Measurements from ENCODE around the gene SLC22A5. TPM values are rescaled to one million over a fixed set of nuclear protein-coding genes. Genes with fewer than 3 reads are reported as not detected.
"Not testable (repeated sequence)": the region's sequence is repeated elsewhere in the genome, so short reads cannot be mapped to it uniquely, and the experiment has no call there.

SLC22A5 gene
- total RNA-seq, 1 donor, result 2.2 TPM

- no peak overlapping the region for H3K4me3 ChIP-seq (ENCODE audit: low read length)
- H3K4me1 ChIP-seq (ENCODE audit: insufficient read depth, low read length), result peaks cover 46% of the 10 kb centered on the region
- H3K9me3 ChIP-seq (ENCODE audit: low read depth, low read length), result no peaks in the 10 kb centered on the region
- no peaks in the 10 kb centered on the region for H3K27me3 ChIP-seq (ENCODE audit: insufficient read depth, low read length)
Observed at GRCh38 chr5:132408456-132408855, 38.9 kb downstream of the SLC22A5 start.

GRCh38 chr5:132408965-132409364 is 39.5 kb downstream of the SLC22A5 start:
- Histone ChIP-seq H3K4me1 (ENCODE audit: insufficient read depth, low read length) (peaks cover 47% of the 10 kb centered on the region), H3K4me3 (ENCODE audit: low read length) (no peak overlapping the region), H3K9me3 (ENCODE audit: low read depth, low read length) (no peaks in the 10 kb centered on the region), H3K27me3 (ENCODE audit: insufficient read depth, low read length) (no peaks in the 10 kb centered on the region)

GRCh38 chr5:132410451-132411303 is 41.2 kb downstream of the SLC22A5 start:
- H3K9me3 ChIP-seq (ENCODE audit: low read depth, low read length), result no peaks in the 10 kb centered on the region
- peaks cover 64% of the 10 kb centered on the region for H3K4me1 ChIP-seq (ENCODE audit: insufficient read depth, low read length)
- peak overlapping the region; percentile 85 for H3K4me3 ChIP-seq (ENCODE audit: low read length)

GRCh38 chr5:132411304-132412013 is 41.9 kb downstream of the SLC22A5 start:
- H3K4me1 ChIP-seq (ENCODE audit: insufficient read depth, low read length), result peaks cover 67% of the 10 kb centered on the region
- H3K9me3 ChIP-seq (ENCODE audit: low read depth, low read length), result no peaks in the 10 kb centered on the region
- no peaks in the 10 kb centered on the region for H3K27me3 ChIP-seq (ENCODE audit: insufficient read depth, low read length)
- H3K4me3 ChIP-seq (ENCODE audit: low read length), result peak overlapping the region; percentile 85

More at GRCh38 chr5:132410451-132411303, 41.2 kb downstream of the SLC22A5 start:
- no peaks in the 10 kb centered on the region for H3K27me3 ChIP-seq (ENCODE audit: insufficient read depth, low read length)

- no peaks in the 10 kb centered on the region for H3K9me3 ChIP-seq (ENCODE audit: low read depth, low read length)
- no peaks in the 10 kb centered on the region for H3K27me3 ChIP-seq (ENCODE audit: insufficient read depth, low read length)
- H3K4me3 ChIP-seq (ENCODE audit: low read length), result no peak overlapping the region
- peaks cover 79% of the 10 kb centered on the region for H3K4me1 ChIP-seq (ENCODE audit: insufficient read depth, low read length)
Observed at GRCh38 chr5:132413567-132413966, 44.1 kb downstream of the SLC22A5 start.

- Histone ChIP-seq H3K4me1 (ENCODE audit: insufficient read depth, low read length) (peaks cover 79% of the 10 kb centered on the region), H3K27me3 (ENCODE audit: insufficient read depth, low read length) (no peaks in the 10 kb centered on the region), H3K4me3 (ENCODE audit: low read length) (no peak overlapping the region)
Observed at GRCh38 chr5:132414634-132415378, 45.3 kb downstream of the SLC22A5 start.

GRCh38 chr5:132415516-132415915 is 46.0 kb downstream of the SLC22A5 start:
- H3K27me3 ChIP-seq (ENCODE audit: insufficient read depth, low read length); H3K9me3 ChIP-seq (ENCODE audit: low read depth, low read length); H3K4me3 ChIP-seq (ENCODE audit: low read length): not testable (repeated sequence)
- H3K4me1 ChIP-seq (ENCODE audit: insufficient read depth, low read length), result peaks cover 81% of the 10 kb centered on the region

More at GRCh38 chr5:132414634-132415378, 45.3 kb downstream of the SLC22A5 start:
- H3K9me3 ChIP-seq (ENCODE audit: low read depth, low read length), result no peaks in the 10 kb centered on the region

- no peaks in the 10 kb centered on the region for H3K9me3 ChIP-seq (ENCODE audit: low read depth, low read length)
- H3K4me3 ChIP-seq (ENCODE audit: low read length), result no peak overlapping the region
- H3K27me3 ChIP-seq (ENCODE audit: insufficient read depth, low read length), result no peaks in the 10 kb centered on the region
- H3K4me1 ChIP-seq (ENCODE audit: insufficient read depth, low read length), result peaks cover 87% of the 10 kb centered on the region
Observed at GRCh38 chr5:132416306-132417009, 46.9 kb downstream of the SLC22A5 start.

GRCh38 chr5:132417010-132417439 is 47.5 kb downstream of the SLC22A5 start:
- Histone ChIP-seq H3K9me3 (ENCODE audit: low read depth, low read length) (no peaks in the 10 kb centered on the region), H3K4me3 (ENCODE audit: low read length) (no peak overlapping the region)

GRCh38 chr5:132417461-132417860 is 48.0 kb downstream of the SLC22A5 start:
- H3K9me3 ChIP-seq (ENCODE audit: low read depth, low read length), result no peaks in the 10 kb centered on the region
- no peak overlapping the region for H3K4me3 ChIP-seq (ENCODE audit: low read length)
- peaks cover 87% of the 10 kb centered on the region for H3K4me1 ChIP-seq (ENCODE audit: insufficient read depth, low read length)
- no peaks in the 10 kb centered on the region for H3K27me3 ChIP-seq (ENCODE audit: insufficient read depth, low read length)

More at GRCh38 chr5:132417010-132417439, 47.5 kb downstream of the SLC22A5 start:
- Histone ChIP-seq H3K27me3 (ENCODE audit: insufficient read depth, low read length) (no peaks in the 10 kb centered on the region), H3K4me1 (ENCODE audit: insufficient read depth, low read length) (peaks cover 87% of the 10 kb centered on the region)

GRCh38 chr5:132417889-132418485 is 48.5 kb downstream of the SLC22A5 start:
- H3K27me3 ChIP-seq (ENCODE audit: insufficient read depth, low read length), result no peaks in the 10 kb centered on the region

GRCh38 chr5:132418881-132419280 is 49.4 kb downstream of the SLC22A5 start:
- Histone ChIP-seq H3K27me3 (ENCODE audit: insufficient read depth, low read length) (no peaks in the 10 kb centered on the region), H3K4me1 (ENCODE audit: insufficient read depth, low read length) (peaks cover 99% of the 10 kb centered on the region), H3K9me3 (ENCODE audit: low read depth, low read length) (no peaks in the 10 kb centered on the region), H3K4me3 (ENCODE audit: low read length) (no peak overlapping the region)

More at GRCh38 chr5:132417889-132418485, 48.5 kb downstream of the SLC22A5 start:
- Histone ChIP-seq H3K4me1 (ENCODE audit: insufficient read depth, low read length) (peaks cover 91% of the 10 kb centered on the region), H3K9me3 (ENCODE audit: low read depth, low read length) (no peaks in the 10 kb centered on the region), H3K4me3 (ENCODE audit: low read length) (no peak overlapping the region)

- Histone ChIP-seq H3K27me3 (ENCODE audit: insufficient read depth, low read length) (no peaks in the 10 kb centered on the region), H3K4me3 (ENCODE audit: low read length) (no peak overlapping the region)
Observed at GRCh38 chr5:132419502-132420468, 50.3 kb downstream of the SLC22A5 start.

More at GRCh38 chr5:132419502-132420468, 50.3 kb downstream of the SLC22A5 start:
- Histone ChIP-seq H3K9me3 (ENCODE audit: low read depth, low read length) (no peaks in the 10 kb centered on the region), H3K4me1 (ENCODE audit: insufficient read depth, low read length) (peaks cover 99% of the 10 kb centered on the region)
